CD4-positive, alpha-beta T cell treated with Interleukin-6 at 100 ng/mL for 8 hours (primary cell): Measurements from ENCODE around the gene IL17RE.
"Not testable (repeated sequence)": the region's sequence is repeated elsewhere in the genome, so short reads cannot be mapped to it uniquely, and the experiment has no call there.

Source experiments
- DNase-seq: peaks from one replicate; pipeline ENCODE4 v3.0.0-alpha.2; 2020; ENCODE audit warnings: mixed read lengths, low spot score

IL17RE gene

GRCh38 chr3:9902372-9903237 lies at the start of gene IL17RE:
IL17RE (plus strand) TSS chr3:9902848; CDS start chr3:9902933, 85 bp downstream.
- DNase-seq: no peak

GRCh38 chr3:9854291-9854940 lies 48.2 kb upstream of the IL17RE start:
- DNase-seq: not testable (repeated sequence)

GRCh38 chr3:9855594-9855993 lies 47.1 kb upstream of the IL17RE start:
- DNase-seq: no peak

GRCh38 chr3:9859530-9860025 lies 43.1 kb upstream of the IL17RE start:
- no peak for DNase-seq

- DNase-seq: no peak
Measured at GRCh38 chr3:9861201-9861600, 41.4 kb upstream of the IL17RE start.

- no peak for DNase-seq
Measured at GRCh38 chr3:9861626-9862130, 41.0 kb upstream of the IL17RE start.

GRCh38 chr3:9862391-9863057 lies 40.1 kb upstream of the IL17RE start:
- DNase-seq: no peak

GRCh38 chr3:9863058-9863772 lies 39.4 kb upstream of the IL17RE start:
- no peak for DNase-seq

- no peak for DNase-seq
Measured at GRCh38 chr3:9864200-9864927, 38.3 kb upstream of the IL17RE start.

- DNase-seq: not testable (repeated sequence)
Measured at GRCh38 chr3:9865125-9865637, 37.5 kb upstream of the IL17RE start.

- DNase-seq: no peak
Measured at GRCh38 chr3:9866639-9867038, 36.0 kb upstream of the IL17RE start.

GRCh38 chr3:9867106-9867505 lies 35.5 kb upstream of the IL17RE start:
- DNase-seq: no peak

GRCh38 chr3:9869955-9870354 lies 32.7 kb upstream of the IL17RE start:
- DNase-seq: no peak

- no peak for DNase-seq
Measured at GRCh38 chr3:9870978-9871377, 31.7 kb upstream of the IL17RE start.

- not testable (repeated sequence) for DNase-seq
Measured at GRCh38 chr3:9872067-9872466, 30.6 kb upstream of the IL17RE start.

- DNase-seq: no peak
Measured at GRCh38 chr3:9875448-9875847, 27.2 kb upstream of the IL17RE start.

- DNase-seq: not testable (repeated sequence)
Measured at GRCh38 chr3:9876255-9876654, 26.4 kb upstream of the IL17RE start.

- DNase-seq: no peak
Measured at GRCh38 chr3:9876991-9877390, 25.7 kb upstream of the IL17RE start.

GRCh38 chr3:9878700-9879099 lies 23.9 kb upstream of the IL17RE start:
- DNase-seq: no peak

GRCh38 chr3:9879830-9880549 lies 22.7 kb upstream of the IL17RE start, which contains the start of gene CIDEC:
CIDEC (minus strand) TSS chr3:9880253; CDS start chr3:9878486, 1,767 bp downstream.
- no peak for DNase-seq
